ENCODE results near the gene APP.
"Not testable (repeated sequence)": the region's sequence is repeated elsewhere in the genome, so short reads cannot be mapped to it uniquely, and the experiment has no call there.

The APP gene

GRCh38 chr21:26096494-26097371, 73.8 kb downstream of the APP start:
- no peak for DNase-seq

- DNase-seq = no peak
These were observed 75.4 kb downstream of the APP start for GRCh38 chr21:26095131-26095530.

GRCh38 chr21:26093122-26093521, 77.4 kb downstream of the APP start:
- DNase-seq = no peak

- DNase-seq = no peak
These were observed 79.0 kb downstream of the APP start for GRCh38 chr21:26091480-26092018.

- no peak for DNase-seq
These were observed 80.8 kb downstream of the APP start for GRCh38 chr21:26089730-26090129.

- DNase-seq = no peak
These were observed 83.2 kb downstream of the APP start for GRCh38 chr21:26087223-26087918.

GRCh38 chr21:26085882-26086281, 84.7 kb downstream of the APP start:
- DNase-seq = no peak

- no peak for DNase-seq
These were observed 85.4 kb downstream of the APP start for GRCh38 chr21:26085127-26085526.

- DNase-seq = no peak
These were observed 88.0 kb downstream of the APP start for GRCh38 chr21:26082549-26082948.

GRCh38 chr21:26081175-26081760, 89.3 kb downstream of the APP start:
- not testable (repeated sequence) for DNase-seq

- DNase-seq = no peak
These were observed 90.4 kb downstream of the APP start for GRCh38 chr21:26080211-26080610.

- DNase-seq = no peak
These were observed 91.2 kb downstream of the APP start for GRCh38 chr21:26079366-26079765.

- DNase-seq = no peak
These were observed 93.0 kb downstream of the APP start for GRCh38 chr21:26077521-26077920.

GRCh38 chr21:26072666-26073615, 97.6 kb downstream of the APP start:
- no peak for DNase-seq

GRCh38 chr21:26070822-26071425, 99.6 kb downstream of the APP start:
- DNase-seq = peak; percentile 12

- no peak for DNase-seq
These were observed 100.4 kb downstream of the APP start for GRCh38 chr21:26070121-26070520.

GRCh38 chr21:26068776-26069175, 101.8 kb downstream of the APP start:
- no peak for DNase-seq

GRCh38 chr21:26067836-26068594, 102.6 kb downstream of the APP start:
- no peak for DNase-seq

- DNase-seq = no peak
These were observed 106.1 kb downstream of the APP start for GRCh38 chr21:26064506-26064905.

- DNase-seq = no peak
These were observed 109.1 kb downstream of the APP start for GRCh38 chr21:26061437-26061836.

Data from activated naive CD4-positive, alpha-beta T cell treated with anti-CD3 and anti-CD28 coated beads, Interleukin-2, amount 50 U/mL, for 16 hours (primary cell).